GM21390 (cell line): ENCODE data around the gene FMO2.
"Not testable (repeated sequence)": the region's sequence is repeated elsewhere in the genome, so short reads cannot be mapped to it uniquely, and the experiment has no call there.

ENCODE experiments used
- ATAC-seq: cut with Tn5 transposase; IDR thresholded peaks from one replicate; pipeline ENCODE4 v1.9.1; 2021; ENCODE audit not compliant: unreplicated experiment

The FMO2 gene

GRCh38 chr1:171218661-171219060 is 33.6 kb downstream of the FMO2 start:
- no peak for ATAC-seq

DNA sequence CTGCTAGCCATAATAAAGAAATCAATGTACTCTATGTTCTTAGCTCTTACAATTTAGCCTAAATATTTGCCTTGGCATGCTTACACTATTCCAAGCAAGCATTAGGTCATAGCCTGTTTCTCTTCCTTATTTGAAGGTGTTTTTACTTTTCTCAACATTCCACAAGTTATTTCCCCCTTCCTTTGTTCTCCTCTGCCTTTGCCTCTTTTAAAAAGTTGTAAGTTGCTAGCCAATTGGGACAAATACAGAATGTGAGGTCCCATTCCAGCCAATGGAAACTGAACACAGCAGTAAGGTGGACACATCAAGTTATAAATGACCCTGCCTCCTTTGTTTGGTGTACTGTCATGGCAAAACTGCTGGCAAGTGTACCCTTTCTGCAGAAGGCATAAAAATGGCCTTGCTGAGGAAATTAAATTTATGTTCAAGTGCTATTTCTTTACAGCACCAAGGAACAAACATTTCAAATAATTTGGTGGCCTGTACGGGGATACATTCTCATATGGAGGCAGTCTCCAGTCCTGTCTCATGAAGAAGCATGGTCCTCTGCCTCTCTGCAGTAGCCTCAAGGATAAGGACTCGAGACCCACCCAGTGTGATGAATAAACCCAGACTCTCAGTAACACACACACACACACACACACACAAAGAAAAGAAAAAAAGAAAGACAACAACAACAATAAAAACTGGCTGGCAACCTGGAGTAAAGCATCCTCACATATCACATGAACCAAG is 34.4 kb downstream of the FMO2 start:
- ATAC-seq = no peak

DNA sequence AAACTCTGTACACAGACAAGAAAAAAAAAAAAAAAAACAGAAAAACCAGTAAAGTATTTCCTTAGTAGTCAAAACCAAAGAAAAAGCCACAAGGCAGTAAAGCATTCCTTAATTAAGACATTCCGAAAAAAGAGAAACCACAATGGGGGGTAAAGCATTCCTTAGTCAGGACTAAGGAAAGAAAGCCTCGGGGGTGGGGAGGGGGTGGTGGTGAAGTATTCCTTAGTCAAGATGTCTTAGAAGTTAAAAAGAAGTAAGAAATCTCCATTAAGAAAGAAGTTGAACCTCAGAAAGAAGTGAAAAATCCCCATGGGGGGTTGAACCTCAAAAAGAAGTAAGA is 35.0 kb downstream of the FMO2 start:
- ATAC-seq = no peak

GRCh38 chr1:171220581-171221054 is 35.5 kb downstream of the FMO2 start:
- ATAC-seq = no peak

GRCh38 chr1:171221665-171222591 is 36.8 kb downstream of the FMO2 start:
- no peak for ATAC-seq

GRCh38 chr1:171222936-171223335 is 37.8 kb downstream of the FMO2 start:
- ATAC-seq = no peak

DNA sequence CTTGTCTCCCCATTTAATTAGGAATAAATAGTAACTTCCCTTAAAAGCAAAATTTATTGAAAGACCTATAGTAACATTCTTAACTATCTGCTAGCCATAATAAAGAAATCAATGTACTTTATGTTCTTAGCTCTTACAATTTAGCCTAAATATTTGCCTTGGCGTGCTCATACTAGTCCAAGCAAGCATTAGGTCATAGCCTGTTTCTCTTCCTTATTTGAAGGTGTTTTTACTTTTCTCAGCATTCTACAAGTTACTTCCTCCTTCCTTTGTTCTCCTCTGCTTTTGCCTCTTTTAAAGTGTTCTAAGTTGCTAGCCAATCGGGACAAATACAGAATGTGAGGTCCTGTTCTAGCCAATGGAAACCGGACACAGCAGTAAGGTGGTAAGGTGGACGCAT is 39.2 kb downstream of the FMO2 start:
- ATAC-seq = not testable (repeated sequence)

DNA sequence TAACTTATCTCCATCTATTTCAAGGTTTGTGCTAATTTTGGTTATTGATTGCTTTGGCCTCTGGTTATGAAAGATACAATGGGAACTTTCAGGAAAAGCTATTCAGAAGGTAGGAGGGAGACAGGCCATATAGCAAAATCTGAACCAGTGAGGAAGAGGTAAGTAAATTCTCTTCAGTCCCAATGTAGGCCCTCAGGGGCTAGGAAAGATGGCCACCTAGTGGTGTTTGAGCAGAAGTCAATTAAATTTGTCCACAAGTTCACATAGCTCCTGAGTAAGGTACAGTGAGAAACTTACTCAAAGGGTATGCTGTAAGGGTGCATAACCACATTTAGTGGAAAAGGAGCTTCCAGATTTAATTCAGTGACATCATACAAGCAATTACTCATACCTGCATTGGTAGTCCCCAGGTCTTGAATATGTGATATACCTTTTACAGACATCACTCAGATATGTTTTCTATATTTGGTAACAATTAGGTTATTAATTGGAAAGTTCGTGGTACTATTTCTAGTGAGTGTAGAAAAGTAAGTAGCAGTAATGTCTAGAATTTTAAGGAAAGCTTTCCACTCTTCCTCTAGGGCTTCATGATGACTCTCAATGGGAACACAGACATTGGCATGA is 41.8 kb downstream of the FMO2 start:
- ATAC-seq = peak; percentile 92

DNA sequence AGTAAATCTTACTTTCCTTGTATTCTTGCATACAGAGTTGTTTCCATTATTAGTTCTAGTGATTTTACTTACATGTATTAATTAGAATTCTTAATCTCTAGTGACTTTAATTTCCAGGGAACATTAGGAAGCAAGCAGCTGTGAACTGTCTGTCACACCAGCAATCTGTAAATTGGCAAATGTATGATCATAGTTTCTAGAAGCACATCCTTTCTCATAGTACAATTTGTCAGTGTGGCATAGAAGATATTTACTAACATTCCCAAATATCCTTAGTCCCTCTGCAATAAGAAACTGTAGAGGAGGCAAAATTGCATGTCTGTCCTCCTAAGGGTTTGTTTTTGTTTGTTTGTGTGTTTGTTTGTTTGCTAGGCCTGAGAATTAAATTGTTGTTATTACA is 46.2 kb downstream of the FMO2 start:
- ATAC-seq = no peak

GRCh38 chr1:171233183-171233582 is 48.1 kb downstream of the FMO2 start:
- no peak for ATAC-seq

DNA sequence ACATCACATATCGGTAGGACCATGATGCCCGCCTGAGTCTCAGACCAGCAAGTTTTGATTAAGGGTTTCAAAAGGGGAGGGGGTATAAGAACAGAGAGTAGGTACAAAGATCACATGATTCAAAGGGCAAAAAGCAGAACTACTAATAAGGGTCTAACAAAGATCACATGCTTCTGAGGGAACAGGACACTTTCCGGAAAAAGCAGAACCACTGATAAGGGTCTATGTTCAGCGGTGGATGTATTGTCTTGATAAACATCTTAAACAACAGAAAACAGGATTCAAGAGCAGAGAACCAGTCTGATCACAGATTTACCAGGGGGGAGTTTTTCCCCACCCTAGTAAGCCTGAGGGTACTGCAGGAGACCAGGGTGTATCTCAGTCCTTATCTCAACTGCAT is 51.1 kb downstream of the FMO2 start:
- not testable (repeated sequence) for ATAC-seq

GRCh38 chr1:171243878-171244277 is 58.8 kb downstream of the FMO2 start:
- no peak for ATAC-seq

GRCh38 chr1:171245458-171246064 is 60.5 kb downstream of the FMO2 start:
- peak; percentile 90 for ATAC-seq

GRCh38 chr1:171247501-171247900 is 62.4 kb downstream of the FMO2 start:
- no peak for ATAC-seq

DNA sequence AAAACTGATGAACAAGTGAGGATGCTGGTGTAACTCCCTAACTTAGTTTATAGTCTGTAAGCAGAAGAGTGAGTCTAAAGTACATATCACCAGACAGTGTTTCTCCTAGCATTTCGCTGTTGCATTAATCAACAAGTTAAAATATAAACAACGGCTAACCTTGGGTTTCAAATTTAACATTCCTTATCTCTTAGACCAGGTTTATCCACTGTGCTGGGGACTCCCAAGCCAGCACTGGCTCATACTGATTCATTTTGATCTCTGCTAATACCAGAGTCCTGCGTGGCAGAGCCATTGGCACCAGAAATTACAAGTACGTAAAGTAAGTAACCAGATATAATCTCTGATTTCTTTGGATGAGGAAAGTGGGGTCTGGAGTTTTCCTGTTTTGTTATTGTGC is 63.2 kb downstream of the FMO2 start, which contains the start of gene FMO1:
Gene FMO1, plus strand, starts transcription at position 193 of the 400 bp plus-strand sequence. CDS start 9,594 bp downstream, outside the sequence.
- no peak for ATAC-seq

GRCh38 chr1:171248841-171249240 is 63.7 kb downstream of the FMO2 start:
- ATAC-seq = no peak

DNA sequence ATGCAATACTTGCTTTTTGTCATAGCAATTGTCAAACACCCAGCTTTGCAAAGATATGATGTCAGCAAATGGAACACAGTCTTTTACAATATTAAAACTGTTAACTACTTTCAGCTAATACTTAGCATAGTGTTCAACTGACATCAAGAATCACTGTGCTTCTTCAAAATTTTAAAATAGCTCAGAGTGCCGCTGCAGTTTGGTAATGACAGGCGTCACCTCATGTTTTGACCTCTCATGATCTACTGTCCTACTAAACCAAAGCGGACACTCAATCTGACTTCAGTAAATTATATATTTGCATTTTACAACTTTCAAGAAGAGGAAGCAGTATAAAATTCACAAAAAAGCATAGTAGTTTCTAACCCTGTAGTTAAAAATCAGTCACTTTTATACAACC is 65.2 kb downstream of the FMO2 start:
- ATAC-seq = no peak

- ATAC-seq = peak; percentile 57
Observed at GRCh38 chr1:171251042-171251951, 66.2 kb downstream of the FMO2 start.

GRCh38 chr1:171251952-171252300 is 66.8 kb downstream of the FMO2 start:
- no peak for ATAC-seq

DNA sequence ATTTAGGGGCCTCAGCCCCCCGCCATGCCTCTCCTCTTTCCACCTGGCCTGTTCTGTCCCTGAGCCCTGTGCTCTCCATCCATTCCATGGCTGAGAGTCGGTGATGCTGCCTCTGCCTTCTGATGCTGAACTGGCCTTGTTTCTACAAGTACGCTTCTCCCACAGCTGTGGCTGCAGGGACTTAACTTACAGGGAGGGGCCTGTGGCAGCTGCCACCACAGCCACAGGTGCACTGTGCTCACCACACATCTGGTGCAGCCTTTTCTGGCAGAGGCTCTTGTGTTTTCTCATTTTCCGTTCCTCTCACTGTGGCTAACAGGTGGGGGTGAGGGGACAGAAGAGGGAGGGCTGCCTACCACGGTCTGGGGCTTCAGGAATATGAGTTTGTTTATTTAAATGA is 67.4 kb downstream of the FMO2 start:
- ATAC-seq = peak; percentile 93
